Endodermal cell (in vitro differentiated cells): ENCODE results near the gene AHI1. TPM values are rescaled to one million over a fixed set of nuclear protein-coding genes. Genes with fewer than 3 reads are reported as not detected.

Experiments
- DNase-seq: peaks from one replicate; pipeline ENCODE4 v3.0.0-alpha.2; 2017
- H3K27ac ChIP-seq: 2 replicates; pipeline ENCODE4 v1.5.1; 2013; ENCODE audit warnings: mild to moderate bottlenecking, low read depth, low read length, moderate library complexity
- H3K27me3 ChIP-seq: 2 replicates; pipeline ENCODE4 v1.6.1; 2013; ENCODE audit warnings: mild to moderate bottlenecking, low read length, moderate library complexity; ENCODE audit not compliant: insufficient read depth, control insufficient read depth, poor library complexity, severe bottlenecking
- H3K36me3 ChIP-seq: 2 replicates; pipeline ENCODE4 v1.7.0; 2013; ENCODE audit warnings: mild to moderate bottlenecking, low read length, moderate library complexity; ENCODE audit not compliant: control insufficient read depth, insufficient read depth
- H3K4me1 ChIP-seq: one replicate; pipeline ENCODE4 v1.7.0; 2013; ENCODE audit warnings: low read length; ENCODE audit not compliant: control insufficient read depth, insufficient read depth
- H3K4me3 ChIP-seq: 2 replicates; pipeline ENCODE4 v1.5.1; 2013; ENCODE audit warnings: mild to moderate bottlenecking, low read length, moderate library complexity
- H3K9ac ChIP-seq: 2 replicates; pipeline ENCODE4 v1.6.1; 2013; ENCODE audit warnings: mild to moderate bottlenecking, low read length, moderate library complexity; ENCODE audit not compliant: poor library complexity, severe bottlenecking; ENCODE audit errors: extremely low read depth
- H3K9me3 ChIP-seq: 2 replicates; pipeline ENCODE4 v1.6.1; 2013; ENCODE audit warnings: mild to moderate bottlenecking, low read length, moderate library complexity; ENCODE audit not compliant: control insufficient read depth
- H3K27ac Mint-ChIP-seq: 2 replicates; pipeline ENCODE4 v1.8.0; 2020; ENCODE audit warnings: mixed read lengths
- H3K27me3 Mint-ChIP-seq: 2 replicates; pipeline ENCODE4 v1.8.0; 2021; ENCODE audit warnings: mild to moderate bottlenecking, mixed read lengths; ENCODE audit not compliant: insufficient read depth
- H3K36me3 Mint-ChIP-seq: 2 replicates; pipeline ENCODE4 v1.8.0; 2020; ENCODE audit warnings: low read depth, mixed read lengths
- H3K4me1 Mint-ChIP-seq: 2 replicates; pipeline ENCODE4 v1.8.0; 2020; ENCODE audit warnings: mixed read lengths
- H3K4me3 Mint-ChIP-seq: 2 replicates; pipeline ENCODE4 v1.8.0; 2020; ENCODE audit warnings: mild to moderate bottlenecking, moderate library complexity, mixed read lengths
- H3K9me3 Mint-ChIP-seq: 2 replicates; pipeline ENCODE4 v1.8.0; 2020; ENCODE audit warnings: mild to moderate bottlenecking, mixed read lengths
- WGBS, 2 experiments: methylation state at CpG; one replicate each; pipeline versions ENCODE4 v1.1.5 to v1.1.7; 2013; ENCODE audit warnings: missing lambda C conversion rate in 2 of 2, mixed read lengths in 1 of 2; ENCODE audit not compliant: insufficient coverage in 1 of 2, insufficient read length in 1 of 2; 5-methylcytosine and 5-hydroxymethylcytosine counted together
- total RNA-seq, 2 donors: library from RNA; stranded (reverse); fragmentation: NEBNext Ultra II Directional in 1 of 2; extraction: Animal tissue kit (Norgen Biotek cat#: 25700) in 1 of 2; gene quantifications; 2 replicates in 1 of 2; 3 replicates in 1 of 2; pipeline ENCODE4 v1.2.1, GENCODE V29; 2021
- TF ChIP-seq, protein P1 (sequence below): fragments of 200-600 bp; sonication (generic); conservative IDR thresholded peaks from 2 replicates; pipeline ENCODE4 v1.5.0; 2021; ENCODE audit warnings: antibody characterized with exemption, mild to moderate bottlenecking

AHI1 gene
- total RNA-seq, 2 donors from 2014 or later = 24.9 to 34.9 TPM

DNA sequence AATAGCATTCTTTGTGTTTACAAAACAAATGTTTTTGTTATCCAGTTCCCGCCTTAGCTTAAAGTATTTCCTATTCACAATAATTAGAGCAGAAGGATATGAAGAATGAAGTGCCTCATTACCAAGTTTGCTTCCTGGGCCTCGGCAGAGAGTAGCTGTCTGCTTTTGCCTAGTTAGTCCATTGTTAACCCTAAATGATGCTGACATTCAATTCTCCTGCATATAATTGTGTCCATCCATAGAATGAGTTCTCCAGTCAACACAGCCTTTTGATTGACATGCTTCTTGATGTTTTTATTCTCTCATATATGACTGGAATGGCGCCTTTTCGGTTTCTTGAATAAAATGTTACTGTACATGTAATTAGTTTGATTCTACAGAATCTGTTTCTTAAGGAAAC, 215.6 kb downstream of the AHI1 start:
- Histone ChIP-seq H3K4me1 (no peaks in the 10 kb centered on the region), H3K27ac (no peak overlapping the region), H3K27me3 (no peaks in the 10 kb centered on the region), H3K9me3 (no peaks in the 10 kb centered on the region), H3K36me3 (no peaks in the 10 kb centered on the region), H3K9ac (no peak overlapping the region), H3K4me3 (no peak overlapping the region)
- no peaks in the 10 kb centered on the region for H3K36me3 Mint-ChIP-seq
- DNase-seq = no peak
- no peaks in the 10 kb centered on the region for H3K27me3 Mint-ChIP-seq
- TF ChIP-seq, protein P1, sequence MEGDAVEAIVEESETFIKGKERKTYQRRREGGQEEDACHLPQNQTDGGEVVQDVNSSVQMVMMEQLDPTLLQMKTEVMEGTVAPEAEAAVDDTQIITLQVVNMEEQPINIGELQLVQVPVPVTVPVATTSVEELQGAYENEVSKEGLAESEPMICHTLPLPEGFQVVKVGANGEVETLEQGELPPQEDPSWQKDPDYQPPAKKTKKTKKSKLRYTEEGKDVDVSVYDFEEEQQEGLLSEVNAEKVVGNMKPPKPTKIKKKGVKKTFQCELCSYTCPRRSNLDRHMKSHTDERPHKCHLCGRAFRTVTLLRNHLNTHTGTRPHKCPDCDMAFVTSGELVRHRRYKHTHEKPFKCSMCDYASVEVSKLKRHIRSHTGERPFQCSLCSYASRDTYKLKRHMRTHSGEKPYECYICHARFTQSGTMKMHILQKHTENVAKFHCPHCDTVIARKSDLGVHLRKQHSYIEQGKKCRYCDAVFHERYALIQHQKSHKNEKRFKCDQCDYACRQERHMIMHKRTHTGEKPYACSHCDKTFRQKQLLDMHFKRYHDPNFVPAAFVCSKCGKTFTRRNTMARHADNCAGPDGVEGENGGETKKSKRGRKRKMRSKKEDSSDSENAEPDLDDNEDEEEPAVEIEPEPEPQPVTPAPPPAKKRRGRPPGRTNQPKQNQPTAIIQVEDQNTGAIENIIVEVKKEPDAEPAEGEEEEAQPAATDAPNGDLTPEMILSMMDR = no peak
- H3K27ac Mint-ChIP-seq = no peak overlapping the region
- H3K4me3 Mint-ChIP-seq = no peak overlapping the region
- H3K4me1 Mint-ChIP-seq = peaks cover 6% of the 10 kb centered on the region
- no peaks in the 10 kb centered on the region for H3K9me3 Mint-ChIP-seq
- WGBS, 2 experiments = 83 to 97% methylated on average over 1 to 3 of the region's 4 CpGs

DNA sequence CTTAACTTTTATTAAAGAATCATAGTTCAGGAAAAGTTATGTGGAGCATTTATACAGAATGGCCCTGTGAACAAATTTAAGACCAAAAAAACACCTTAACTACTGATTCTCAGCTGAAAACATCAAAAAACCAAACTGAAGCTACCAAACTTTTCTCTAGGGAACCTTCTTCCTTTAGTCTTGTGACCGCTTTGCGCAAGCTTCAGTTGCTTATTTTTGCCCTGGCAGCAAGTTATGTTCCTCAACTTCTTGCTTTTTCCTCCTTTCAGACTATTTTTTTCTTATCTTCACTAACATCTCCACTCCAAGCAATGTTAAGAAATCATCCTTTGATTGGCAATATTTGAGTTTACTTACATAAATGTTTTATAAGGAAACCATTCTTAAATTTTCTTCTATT, 216.3 kb downstream of the AHI1 start:
- 100% methylated on average over 2 of the region's 2 CpGs for WGBS, 2 experiments
- no peak for DNase-seq
- H3K27ac ChIP-seq = no peak overlapping the region
- Mint-ChIP-seq H3K4me1 (peaks cover 9% of the 10 kb centered on the region), H3K9me3 (no peaks in the 10 kb centered on the region), H3K36me3 (no peaks in the 10 kb centered on the region), H3K4me3 (no peak overlapping the region), H3K27ac (no peak overlapping the region), H3K27me3 (no peaks in the 10 kb centered on the region)
- H3K9ac ChIP-seq = no peak overlapping the region
- no peaks in the 10 kb centered on the region for H3K9me3 ChIP-seq
- TF ChIP-seq, protein P1 = no peak
- H3K36me3 ChIP-seq = no peaks in the 10 kb centered on the region
- H3K4me3 ChIP-seq = no peak overlapping the region
- no peaks in the 10 kb centered on the region for H3K27me3 ChIP-seq
- H3K4me1 ChIP-seq = no peaks in the 10 kb centered on the region

DNA sequence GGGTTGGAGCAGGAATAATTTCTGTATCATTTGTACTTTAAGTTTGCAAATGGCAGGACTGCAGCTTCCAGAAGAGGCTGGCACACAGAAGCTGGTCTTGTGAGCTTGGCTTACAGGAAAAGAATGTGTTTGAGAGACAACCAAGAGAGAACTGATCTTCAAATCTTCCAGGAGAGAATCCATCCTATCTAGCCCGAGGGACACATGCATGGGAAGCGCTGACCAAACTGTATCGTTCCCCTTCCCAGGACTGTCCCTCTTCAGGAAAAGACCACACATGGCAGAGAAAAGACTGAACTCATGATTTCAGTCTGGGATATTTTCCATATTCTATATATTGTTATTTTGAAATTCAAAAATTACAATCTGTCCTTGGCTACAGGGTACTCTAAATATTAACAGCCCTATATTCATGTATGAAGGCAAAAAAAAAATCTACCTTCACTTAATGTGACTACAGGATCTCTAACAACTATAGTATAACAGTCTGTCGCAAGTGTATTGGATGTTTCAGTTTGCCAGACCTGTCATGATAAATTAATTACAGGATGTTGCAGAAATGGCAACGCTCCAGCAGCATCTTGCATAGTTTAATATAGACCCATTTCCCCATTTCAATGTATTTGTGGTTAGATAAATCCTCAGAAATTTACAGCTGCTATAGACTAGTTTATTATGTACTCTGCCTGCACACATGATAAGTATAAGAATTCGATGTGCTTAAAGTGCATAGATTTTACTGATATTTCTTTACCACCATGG, 217.0 kb downstream of the AHI1 start:
- Histone ChIP-seq H3K9ac (no peak overlapping the region), H3K27ac (no peak overlapping the region), H3K36me3 (no peaks in the 10 kb centered on the region), H3K9me3 (no peaks in the 10 kb centered on the region), H3K4me1 (no peaks in the 10 kb centered on the region), H3K4me3 (no peak overlapping the region), H3K27me3 (no peaks in the 10 kb centered on the region)
- TF ChIP-seq, protein P1 = no peak
- DNase-seq = no peak
- H3K4me3 Mint-ChIP-seq = no peak overlapping the region
- H3K36me3 Mint-ChIP-seq = no peaks in the 10 kb centered on the region
- no peak overlapping the region for H3K27ac Mint-ChIP-seq
- H3K9me3 Mint-ChIP-seq = no peaks in the 10 kb centered on the region
- peaks cover 13% of the 10 kb centered on the region for H3K4me1 Mint-ChIP-seq
- H3K27me3 Mint-ChIP-seq = no peaks in the 10 kb centered on the region
- 87 to 97% methylated on average over 3 to 6 of the region's 6 CpGs for WGBS, 2 experiments
